ENCODE measurements around the gene ZNF236. TPM values are rescaled to one million over a fixed set of nuclear protein-coding genes. Genes with fewer than 3 reads are reported as not detected.
A peak's percentile ranks its signal among the peaks of the same experiment; 100 is the strongest.
"Not testable (repeated sequence)": the region's sequence is repeated elsewhere in the genome, so short reads cannot be mapped to it uniquely, and the experiment has no call there.

Gene ZNF236
- 3.9 and 11.8 TPM in 2 replicates for total RNA-seq (2014; rRNA removed; shearing (Covaris generic))
- 4.1 and 4.6 TPM in 2 replicates for polyA plus RNA-seq (2015; cell fraction: cytosol; rRNA removed)
- 10.6 and 13.0 TPM in 2 replicates for polyA plus RNA-seq (2015; cell fraction: nucleus; rRNA removed)

GRCh38 chr18:76822506-76823160, at the start of gene ZNF236:
Gene ZNF236, plus strand, starts transcription at chr18:76822557. Its CDS starts 51 bp downstream, at chr18:76822608.
- peak; percentile 39 for DNase-seq (ENCODE audit: low read depth)

- no peak for DNase-seq (ENCODE audit: low read depth)
These were observed 49.7 kb upstream of the ZNF236 start for GRCh38 chr18:76772665-76773064.

- not testable (repeated sequence) for DNase-seq (ENCODE audit: low read depth)
These were observed 45.3 kb upstream of the ZNF236 start for GRCh38 chr18:76777036-76777435.

- DNase-seq (ENCODE audit: low read depth): no peak
These were observed 38.4 kb upstream of the ZNF236 start for GRCh38 chr18:76783786-76784484.

GRCh38 chr18:76785872-76786271, 36.5 kb upstream of the ZNF236 start:
- DNase-seq (ENCODE audit: low read depth): no peak

- no peak for DNase-seq (ENCODE audit: low read depth)
These were observed 33.6 kb upstream of the ZNF236 start for GRCh38 chr18:76788571-76789317.

GRCh38 chr18:76791106-76791505, 31.3 kb upstream of the ZNF236 start:
- no peak for DNase-seq (ENCODE audit: low read depth)

- no peak for DNase-seq (ENCODE audit: low read depth)
These were observed 30.7 kb upstream of the ZNF236 start for GRCh38 chr18:76791642-76792041.

- DNase-seq (ENCODE audit: low read depth): no peak
These were observed 28.0 kb upstream of the ZNF236 start for GRCh38 chr18:76794326-76794725.

GRCh38 chr18:76801567-76802505, 20.5 kb upstream of the ZNF236 start:
- DNase-seq (ENCODE audit: low read depth): peak; percentile 66

- DNase-seq (ENCODE audit: low read depth): no peak
These were observed 18.9 kb upstream of the ZNF236 start for GRCh38 chr18:76803413-76803812.

- DNase-seq (ENCODE audit: low read depth): peak; percentile 68
These were observed 18.5 kb upstream of the ZNF236 start for GRCh38 chr18:76803814-76804213.

GRCh38 chr18:76805221-76805620, 17.1 kb upstream of the ZNF236 start:
- DNase-seq (ENCODE audit: low read depth): peak; percentile 70

- no peak for DNase-seq (ENCODE audit: low read depth)
These were observed 16.1 kb upstream of the ZNF236 start for GRCh38 chr18:76806301-76806700.

- DNase-seq (ENCODE audit: low read depth): no peak
These were observed 13.8 kb upstream of the ZNF236 start for GRCh38 chr18:76808561-76808960.

GRCh38 chr18:76811530-76811929, 10.8 kb upstream of the ZNF236 start:
- DNase-seq (ENCODE audit: low read depth): not testable (repeated sequence)

- DNase-seq (ENCODE audit: low read depth): no peak
These were observed 8.1 kb upstream of the ZNF236 start for GRCh38 chr18:76814256-76814655.

- DNase-seq (ENCODE audit: low read depth): no peak
These were observed 6.2 kb upstream of the ZNF236 start for GRCh38 chr18:76816127-76816526.

GRCh38 chr18:76817888-76818611, 4.3 kb upstream of the ZNF236 start:
- no peak for DNase-seq (ENCODE audit: low read depth)

All from HT1080 (cell line).